Ovary (tissue), 9 donors: ENCODE data around the gene FMNL2. TPM values are rescaled to one million over a fixed set of nuclear protein-coding genes. Genes with fewer than 3 reads are reported as not detected.

ENCODE experiments used
- DNase-seq, 5 donors: peaks; one replicate each; pipeline ENCODE4 v3.0.0-alpha.2; 2019 to 2020
- H3K27ac ChIP-seq, 2 donors: fragments of 200-600 bp; one replicate each; pipeline versions ENCODE4 v1.5.1 to v1.8.0; 2019 to 2022
- H3K27me3 ChIP-seq: fragments of 200-600 bp; one replicate; pipeline ENCODE4 v1.8.0; 2022
- H3K36me3 ChIP-seq: fragments of 200-600 bp; sonication (generic); one replicate; pipeline ENCODE4 v1.5.1; 2019
- H3K4me1 ChIP-seq: one replicate; pipeline ENCODE4 v1.8.1; 2013; ENCODE audit warnings: mild to moderate bottlenecking, moderate library complexity; ENCODE audit not compliant: insufficient read depth
- H3K4me3 ChIP-seq: fragments of 200-600 bp; sonication (generic); one replicate; pipeline ENCODE4 v1.5.1; 2017
- H3K9me3 ChIP-seq, 2 donors: fragments of 200-600 bp in 1 of 2; sonication (generic) in 1 of 2; one replicate each; pipeline versions ENCODE4 v1.5.1 to v1.8.1; 2013 to 2019; ENCODE audit warnings: mild to moderate bottlenecking in 1 of 2, moderate library complexity in 1 of 2
- EP300 ChIP-seq: sonication (generic); formaldehyde crosslinking; IDR thresholded peaks from one replicate; pipeline ENCODE4 v1.6.1; 2017; ENCODE audit warnings: antibody characterized with exemption
- POLR2A ChIP-seq: fragments of 450-650 bp; IDR thresholded peaks from one replicate; pipeline ENCODE4 v1.6.1; 2017; ENCODE audit warnings: antibody characterized with exemption, mild to moderate bottlenecking, moderate library complexity
- WGBS, 3 donors: extraction: QIAGEN DNeasy Blood & Tissue Kit in 1 of 3; methylation state at CpG; one replicate each; pipeline versions ENCODE4 v1.1.5 to v1.1.7; 2013 to 2017; 5-methylcytosine and 5-hydroxymethylcytosine counted together
- intact Hi-C, 4 donors: fragments of 100-400 bp; cut with DNase I; formaldehyde crosslinking; loops; one replicate each; pipeline versions ENCODE4 v1.11.0 to v1.15.1; 2022 to 2023
- polyA plus RNA-seq, 2 donors: library from polyadenylated mRNA; stranded (reverse); fragments of 200-250 nt in 1 of 2; fragments of 350-450 nt in 1 of 2; fragmentation: Illumina TruSeq in 1 of 2; extraction: RNeasy Lipid Tissue Mini Kit (QIAGEN cat#74804) in 1 of 2; gene quantifications; one replicate each; pipeline ENCODE4 v1.2.3, GENCODE V29; 2013 to 2014
- total RNA-seq, 7 donors: library from RNA; depleted of rRNA in 2 of 7; stranded (reverse); fragments of >200 nt in 2 of 7; fragmentation: NEBNext Ultra II Directional in 3 of 7; extraction: Animal tissue kit (Norgen Biotek cat#: 25700) in 3 of 7; gene quantifications; one replicate each; pipeline versions ENCODE4 v1.1.0 to v1.2.4, GENCODE V29; 2016 to 2023
- TF ChIP-seq, protein P1 (sequence below), 3 donors: fragments of 450-650 bp in 2 of 3; fragments of 200-600 bp in 1 of 3; IDR thresholded peaks; one replicate each; pipeline versions ENCODE4 v1.5.1 to v1.8.0; 2016 to 2022; ENCODE audit warnings: antibody characterized with exemption in 3 of 3, mild to moderate bottlenecking in 1 of 3
- donor health status: DM: no; HTN: no; CAD: no; lungs with moderate emphysema.
- donor health status: DM: no; HTN: no; CAD: no.
- donor health status: Bipolar disorder and iron deficiency.
- donor health status: DM: yes; HTN: yes; CAD: no.
- donor health status: DM: no; HTN: no; CAD: no.
- donor health status: DM: yes; HTN: yes; CAD: no.

The FMNL2 gene
- total and polyA plus RNA-seq, 9 donors = 30.3 to 89.1 (median 51.3) TPM

DNA sequence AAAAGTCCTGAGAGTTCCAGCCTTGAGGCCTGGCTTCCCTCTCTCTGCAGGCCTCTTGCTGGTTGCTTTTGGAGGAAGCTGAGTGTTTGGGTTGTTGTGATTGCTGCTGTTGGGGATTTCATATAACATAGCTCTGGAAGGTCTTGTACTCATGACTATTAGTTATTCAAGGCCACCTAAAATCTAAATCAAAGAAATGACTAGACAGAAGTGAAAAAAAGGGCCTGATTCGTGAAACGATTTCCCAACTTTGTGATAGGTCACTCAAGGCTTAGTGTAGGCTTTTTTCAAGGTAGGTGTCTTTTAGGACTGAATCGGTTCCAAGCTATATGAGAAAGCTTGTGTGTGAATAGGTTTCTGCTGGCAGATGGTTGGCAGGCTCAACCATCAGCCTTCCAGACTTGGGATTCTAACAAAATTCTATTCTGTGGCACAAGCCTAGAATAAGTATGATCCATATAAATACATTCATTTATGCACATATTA is 164.4 kb downstream of the FMNL2 start:
- TF ChIP-seq EP300 (no peak), POLR2A (no peak)
- TF ChIP-seq, protein P1, sequence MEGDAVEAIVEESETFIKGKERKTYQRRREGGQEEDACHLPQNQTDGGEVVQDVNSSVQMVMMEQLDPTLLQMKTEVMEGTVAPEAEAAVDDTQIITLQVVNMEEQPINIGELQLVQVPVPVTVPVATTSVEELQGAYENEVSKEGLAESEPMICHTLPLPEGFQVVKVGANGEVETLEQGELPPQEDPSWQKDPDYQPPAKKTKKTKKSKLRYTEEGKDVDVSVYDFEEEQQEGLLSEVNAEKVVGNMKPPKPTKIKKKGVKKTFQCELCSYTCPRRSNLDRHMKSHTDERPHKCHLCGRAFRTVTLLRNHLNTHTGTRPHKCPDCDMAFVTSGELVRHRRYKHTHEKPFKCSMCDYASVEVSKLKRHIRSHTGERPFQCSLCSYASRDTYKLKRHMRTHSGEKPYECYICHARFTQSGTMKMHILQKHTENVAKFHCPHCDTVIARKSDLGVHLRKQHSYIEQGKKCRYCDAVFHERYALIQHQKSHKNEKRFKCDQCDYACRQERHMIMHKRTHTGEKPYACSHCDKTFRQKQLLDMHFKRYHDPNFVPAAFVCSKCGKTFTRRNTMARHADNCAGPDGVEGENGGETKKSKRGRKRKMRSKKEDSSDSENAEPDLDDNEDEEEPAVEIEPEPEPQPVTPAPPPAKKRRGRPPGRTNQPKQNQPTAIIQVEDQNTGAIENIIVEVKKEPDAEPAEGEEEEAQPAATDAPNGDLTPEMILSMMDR (IDR thresholded peaks at IDR 0.05) = no peak
- intact Hi-C loops = no loop called here
- H3K4me3 ChIP-seq = no peak overlapping the region
- no peak for DNase-seq
- no peaks in the 10 kb centered on the region for H3K9me3 ChIP-seq
- peak overlapping the region in 1 of 2 donors; percentile 24 for H3K27ac ChIP-seq
- no peaks in the 10 kb centered on the region for H3K36me3 ChIP-seq
- 35 to 50% (median 38%) methylated on average over 3 of the region's 3 CpGs for WGBS, 3 donors
- H3K4me1 ChIP-seq = peaks cover 13% of the 10 kb centered on the region
- no peaks in the 10 kb centered on the region for H3K27me3 ChIP-seq

- H3K4me3 ChIP-seq = no peak overlapping the region
- TF ChIP-seq EP300 (no peak), POLR2A (no peak)
- TF ChIP-seq, protein P1 (IDR thresholded peaks at IDR 0.05) = no peak
Measured at GRCh38 chr2:152499896-152500735, 165.1 kb downstream of the FMNL2 start.

GRCh38 chr2:152500772-152501171 is 165.8 kb downstream of the FMNL2 start:
- 66 to 79% (median 73%) methylated on average over 8 of the region's 8 CpGs for WGBS, 3 donors

More at GRCh38 chr2:152499896-152500735, 165.1 kb downstream of the FMNL2 start:
- intact Hi-C loops = loop anchor here in 1 of 4 donors (10.0 kb wide), 1 partner anchor 55 kb away; no protein-coding TSS in a partner anchor
- no peak for DNase-seq
- 58 to 60% (median 59%) methylated on average over 14 of the region's 14 CpGs for WGBS, 3 donors
- Histone ChIP-seq H3K27me3 (no peaks in the 10 kb centered on the region), H3K36me3 (no peaks in the 10 kb centered on the region), H3K27ac (peak overlapping the region in 1 of 2 donors; percentile 24), H3K9me3 (no peaks in the 10 kb centered on the region), H3K4me1 (peaks cover 13% of the 10 kb centered on the region)

GRCh38 chr2:152501666-152502065 is 166.7 kb downstream of the FMNL2 start:
- DNase-seq = no peak
- no peak overlapping the region for H3K4me3 ChIP-seq
- WGBS, 3 donors = 93 to 96% (median 95%) methylated on average over 5 of the region's 5 CpGs
- TF ChIP-seq EP300 (no peak), POLR2A (no peak)
- TF ChIP-seq, protein P1 (IDR thresholded peaks at IDR 0.05) = no peak
- H3K27me3 ChIP-seq = no peaks in the 10 kb centered on the region
- intact Hi-C loops = loop anchor here in 1 of 4 donors (10.0 kb wide), 1 partner anchor 57 kb away; no protein-coding TSS in a partner anchor
- no peaks in the 10 kb centered on the region for H3K9me3 ChIP-seq
- no peak overlapping the region for H3K27ac ChIP-seq
- H3K4me1 ChIP-seq = peaks cover 15% of the 10 kb centered on the region
- H3K36me3 ChIP-seq = no peaks in the 10 kb centered on the region

More at GRCh38 chr2:152500772-152501171, 165.8 kb downstream of the FMNL2 start:
- no peaks in the 10 kb centered on the region for H3K36me3 ChIP-seq
- H3K27ac ChIP-seq = no peak overlapping the region
- no peak for DNase-seq
- TF ChIP-seq, protein P1 (IDR thresholded peaks at IDR 0.05) = no peak
- TF ChIP-seq EP300 (no peak), POLR2A (no peak)
- H3K27me3 ChIP-seq = no peaks in the 10 kb centered on the region
- no peak overlapping the region for H3K4me3 ChIP-seq
- intact Hi-C loops = loop anchor here in 1 of 4 donors (10.0 kb wide), 1 partner anchor 56 kb away; no protein-coding TSS in a partner anchor
- H3K4me1 ChIP-seq = peaks cover 15% of the 10 kb centered on the region
- no peaks in the 10 kb centered on the region for H3K9me3 ChIP-seq
